Activated T-cell treated with anti-CD3 and anti-CD28 coated beads, Interleukin-2, amount 50 U/mL, for 1 hour (primary cell): ENCODE data around the gene ATP5ME.
"Not testable (repeated sequence)": the region's sequence is repeated elsewhere in the genome, so short reads cannot be mapped to it uniquely, and the experiment has no call there.

Source experiments
- DNase-seq: peaks from one replicate; pipeline ENCODE4 v3.0.0-alpha.2; 2020

ATP5ME gene, protein sequence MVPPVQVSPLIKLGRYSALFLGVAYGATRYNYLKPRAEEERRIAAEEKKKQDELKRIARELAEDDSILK

DNA sequence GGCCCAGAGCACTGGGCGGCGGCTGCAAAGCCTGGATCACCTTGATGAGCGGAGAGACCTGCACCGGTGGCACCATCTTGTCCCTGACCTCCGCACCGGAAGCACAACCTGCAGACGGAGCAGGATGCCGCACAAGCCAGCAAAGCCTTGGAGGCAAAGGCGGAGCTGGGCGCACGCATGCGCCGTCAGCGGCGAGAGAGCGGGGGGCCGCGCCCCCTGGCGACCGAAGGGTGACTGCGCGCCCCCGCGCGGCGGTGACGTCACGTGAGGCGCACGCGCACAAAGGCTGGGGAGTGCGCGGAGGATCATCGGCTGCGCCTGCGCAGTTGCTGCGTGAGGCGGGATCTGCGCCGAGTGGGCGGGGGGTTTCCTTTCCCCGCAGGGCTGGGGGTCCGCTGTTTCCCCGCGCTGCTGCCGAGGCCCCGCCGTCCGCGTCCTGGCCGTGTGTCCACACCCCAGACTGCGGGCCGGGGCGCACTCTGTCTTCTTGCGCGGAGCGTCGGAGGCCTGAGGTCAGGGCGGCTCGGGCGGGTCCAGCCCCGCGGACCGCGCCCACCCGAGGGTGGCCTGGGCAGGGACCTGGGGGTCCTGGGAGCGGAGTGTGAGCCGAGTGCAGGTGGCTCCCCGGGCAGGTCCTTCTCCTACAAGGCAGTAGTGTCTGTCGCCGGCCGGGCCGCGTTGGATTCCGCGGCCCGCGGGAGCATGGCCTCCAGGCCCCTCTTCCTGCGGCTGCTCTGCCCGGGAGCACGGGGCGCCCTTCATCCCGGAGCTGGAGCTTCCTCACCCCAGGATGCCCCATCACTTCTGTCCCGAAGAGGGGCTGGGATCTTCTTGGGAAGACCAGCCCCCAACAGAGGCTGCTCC lies at the start of gene ATP5ME, which contains the start of gene MYL5:
Gene ATP5ME, minus strand, starts transcription at position 105 of the 864 bp plus-strand sequence. Its CDS starts 29 bp downstream, at position 76.
Gene MYL5, plus strand, starts transcription at position 371 of the 864 bp plus-strand sequence. CDS start 3,485 bp downstream, outside the sequence.
- DNase-seq = peak; percentile 100

DNA sequence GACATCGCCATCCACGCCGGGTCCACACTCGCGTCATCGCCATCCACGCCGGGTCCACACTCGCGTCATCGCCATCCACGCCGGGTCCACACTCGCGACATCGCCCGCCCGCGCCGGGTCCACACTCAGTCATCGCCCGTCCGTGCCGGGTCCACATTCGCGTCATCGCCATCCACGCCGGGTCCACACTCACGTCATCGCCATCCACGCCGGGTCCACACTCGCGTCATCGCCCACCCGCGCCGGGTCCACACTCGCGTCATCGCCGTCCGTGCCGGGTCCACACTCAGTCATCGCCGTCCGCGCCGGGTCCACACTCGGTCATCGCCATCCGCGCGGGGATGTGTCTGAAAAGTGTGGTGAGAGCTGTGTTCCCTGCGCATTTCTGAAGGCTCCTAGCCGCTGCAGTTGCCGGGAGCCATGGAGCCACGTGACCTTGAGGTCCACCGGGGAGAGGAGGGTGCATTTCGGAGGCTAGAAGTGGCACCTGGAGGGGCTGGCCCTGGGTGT lies 48.8 kb upstream of the ATP5ME start:
- DNase-seq = no peak

DNA sequence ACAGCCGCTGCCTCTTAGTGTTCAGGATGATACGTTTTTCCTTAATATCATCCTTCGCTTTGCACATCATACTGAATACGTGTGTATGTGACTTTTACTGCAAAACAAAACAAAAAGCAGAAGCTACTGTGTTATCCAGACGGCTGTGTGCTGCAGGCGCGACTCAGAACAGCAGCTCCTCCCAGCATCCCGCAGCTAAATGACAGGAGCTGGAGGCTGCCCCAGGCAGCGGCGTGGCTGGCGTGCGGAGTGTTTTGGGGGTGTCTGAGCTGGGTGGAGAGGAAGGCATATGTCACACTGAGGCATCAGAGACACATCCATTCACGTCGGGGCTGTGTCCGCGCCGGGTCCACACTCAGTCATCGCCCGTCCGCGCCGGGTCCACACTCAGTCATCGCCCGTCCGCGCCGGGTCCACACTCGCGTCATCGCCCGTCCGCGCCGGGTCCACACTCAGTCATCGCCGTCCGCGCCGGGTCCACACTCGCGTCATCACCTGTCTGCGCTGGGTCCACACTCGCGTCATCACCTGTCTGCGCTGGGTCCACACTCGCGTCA lies 48.2 kb upstream of the ATP5ME start:
- no peak for DNase-seq

DNA sequence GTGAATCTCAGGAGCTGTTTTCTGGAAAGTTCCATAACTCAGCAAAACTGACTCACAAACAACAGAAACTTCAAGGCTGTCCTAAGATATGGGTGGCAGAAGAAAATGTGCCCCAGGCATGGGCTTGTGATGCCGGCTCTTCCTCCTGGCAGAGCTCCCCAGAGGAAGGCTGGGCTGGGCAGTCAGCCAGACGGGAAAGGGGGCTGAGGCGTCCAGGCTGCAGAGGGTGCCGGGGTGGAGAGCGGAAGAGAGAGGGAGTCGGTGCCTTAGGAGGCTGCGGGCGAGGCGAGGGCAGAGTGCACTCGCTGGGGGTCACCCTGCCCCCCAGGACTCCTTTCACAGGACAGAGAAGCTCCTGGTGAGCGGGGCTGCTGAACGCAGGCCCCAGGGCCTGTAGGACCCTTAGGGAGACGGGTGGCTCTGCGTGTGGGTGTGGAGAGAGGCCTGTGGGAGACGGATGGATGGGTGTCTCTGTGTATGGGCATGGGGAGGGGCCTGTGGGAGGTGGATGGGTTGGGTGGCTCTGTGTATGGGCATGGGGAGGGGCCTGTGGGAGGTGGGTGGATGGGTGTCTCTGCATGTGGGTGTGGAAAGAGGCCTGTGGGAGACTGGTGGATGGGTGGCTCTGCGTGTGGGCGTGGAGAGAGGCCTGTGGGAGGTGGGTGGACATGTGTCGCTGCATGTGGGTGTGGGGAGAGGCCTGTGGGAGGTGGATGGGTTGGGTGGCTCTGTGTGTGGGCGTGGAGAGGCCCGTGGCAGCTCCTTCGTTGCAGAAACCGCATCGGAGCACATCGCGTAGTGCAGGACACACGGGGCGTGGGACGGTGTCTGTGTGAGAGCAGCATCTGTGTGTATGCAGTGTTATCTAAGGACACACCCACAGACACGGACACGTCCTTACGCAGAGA lies 47.4 kb upstream of the ATP5ME start:
- DNase-seq = no peak

DNA sequence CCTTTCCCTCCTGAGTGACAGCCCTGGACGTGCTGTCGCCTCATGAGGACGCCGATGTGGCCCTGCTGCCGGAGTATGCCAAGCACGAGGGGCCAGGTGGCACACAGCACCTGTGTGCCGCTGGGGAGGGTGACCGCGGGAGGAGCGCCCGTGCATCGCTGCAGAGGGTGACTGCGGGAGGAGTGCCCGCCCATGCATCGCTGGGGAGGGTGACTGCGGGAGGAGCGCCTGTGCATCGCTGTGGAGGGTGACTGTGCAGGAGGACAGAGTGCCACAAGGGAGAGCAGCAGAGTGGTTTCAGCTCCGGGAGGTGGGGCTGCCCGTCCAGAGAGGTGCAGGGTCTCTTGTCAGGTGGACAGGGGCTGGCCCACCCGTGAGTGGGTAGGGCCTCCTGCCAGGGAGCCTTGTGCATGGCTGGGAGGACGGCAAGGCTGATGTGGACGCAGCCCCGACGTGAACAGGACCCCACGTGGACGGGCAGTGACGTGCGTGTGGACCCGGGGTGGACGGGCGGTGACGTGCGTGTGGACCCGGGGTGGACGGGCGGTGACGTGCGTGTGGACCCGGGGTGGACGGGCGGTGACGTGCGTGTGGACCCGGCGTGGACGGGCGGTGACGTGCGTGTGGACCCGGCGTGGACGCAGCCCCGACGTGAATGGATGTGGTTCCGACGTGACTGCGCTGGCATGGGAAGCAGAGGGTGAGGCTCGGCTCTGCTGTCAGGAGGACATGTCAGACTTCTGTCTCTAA lies 46.2 kb upstream of the ATP5ME start:
- DNase-seq = no peak

DNA sequence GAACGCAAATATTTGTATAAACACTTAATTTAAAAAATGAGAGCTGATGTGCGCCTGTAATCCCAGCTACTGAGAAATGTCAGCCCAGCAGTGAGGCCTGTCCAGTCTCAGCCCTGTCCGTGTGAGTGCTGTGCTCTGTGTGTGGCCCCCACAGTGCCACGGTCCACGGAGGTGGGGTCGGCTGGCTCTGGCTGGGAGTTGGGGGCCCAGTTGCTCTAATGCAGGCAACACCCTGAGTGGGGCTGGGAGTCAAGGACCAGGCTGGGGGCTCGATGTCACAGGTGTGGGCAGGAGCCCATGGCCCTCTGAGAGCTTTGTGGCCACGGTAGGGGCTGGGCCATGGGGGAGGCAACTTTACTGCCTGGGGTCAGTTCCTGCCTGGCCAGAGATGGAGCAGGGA lies 44.4 kb upstream of the ATP5ME start:
- no peak for DNase-seq

DNA sequence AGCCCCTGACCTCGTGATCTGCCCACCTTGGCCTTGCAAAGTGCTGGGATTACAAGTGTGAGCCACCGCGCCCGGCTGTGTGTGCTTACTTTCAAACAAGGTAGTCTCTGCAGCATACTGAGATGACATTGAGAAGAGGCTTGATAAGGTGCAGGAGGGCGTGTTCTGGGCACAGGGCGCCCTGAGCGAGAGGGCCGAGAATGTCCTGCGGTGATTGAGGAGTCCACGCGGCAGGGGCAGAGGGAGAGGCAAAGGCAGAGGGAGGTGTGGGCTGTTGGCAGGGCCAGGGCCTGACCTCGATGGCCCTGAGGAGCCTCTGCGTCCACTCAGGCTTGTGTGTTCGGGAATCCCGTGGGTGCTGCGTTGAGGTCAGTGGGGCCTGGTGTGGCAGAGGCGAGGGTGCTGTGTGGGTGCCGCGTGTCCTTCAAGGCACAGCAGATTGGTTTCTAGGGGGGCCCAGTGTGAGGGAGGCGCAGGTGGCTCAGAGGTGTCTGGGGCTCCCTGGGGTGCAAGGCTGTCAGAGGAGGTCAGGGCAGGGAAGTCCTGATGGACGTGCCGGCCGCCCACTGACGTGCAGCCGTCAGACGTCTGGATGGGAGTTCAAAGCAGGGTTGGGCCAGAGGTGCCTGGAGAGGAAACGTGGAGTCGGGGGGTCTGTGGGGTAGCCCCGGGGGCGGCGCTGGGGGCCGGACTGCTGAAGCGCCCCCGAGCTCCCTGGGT lies 43.7 kb upstream of the ATP5ME start:
- no peak for DNase-seq

DNA sequence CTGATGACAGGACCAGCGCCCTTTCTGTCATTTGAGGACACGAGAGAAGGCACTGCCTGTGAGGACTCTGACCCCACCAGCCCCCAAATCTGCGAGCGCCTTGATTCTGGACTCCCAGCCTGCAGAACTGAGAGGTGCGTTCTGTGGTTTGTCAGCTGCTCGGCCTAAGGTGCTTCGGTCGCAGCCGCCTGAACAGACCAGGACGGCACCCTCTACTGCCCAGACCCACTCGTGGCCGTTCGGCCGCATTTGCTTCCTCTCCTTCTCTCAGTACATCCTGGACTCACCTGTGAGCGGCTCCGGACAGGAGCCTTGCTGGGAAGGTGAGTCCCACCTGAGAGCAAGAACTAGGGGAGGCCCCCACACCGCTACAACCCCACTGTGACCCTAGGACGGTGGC lies 40.0 kb upstream of the ATP5ME start:
- DNase-seq = no peak

DNA sequence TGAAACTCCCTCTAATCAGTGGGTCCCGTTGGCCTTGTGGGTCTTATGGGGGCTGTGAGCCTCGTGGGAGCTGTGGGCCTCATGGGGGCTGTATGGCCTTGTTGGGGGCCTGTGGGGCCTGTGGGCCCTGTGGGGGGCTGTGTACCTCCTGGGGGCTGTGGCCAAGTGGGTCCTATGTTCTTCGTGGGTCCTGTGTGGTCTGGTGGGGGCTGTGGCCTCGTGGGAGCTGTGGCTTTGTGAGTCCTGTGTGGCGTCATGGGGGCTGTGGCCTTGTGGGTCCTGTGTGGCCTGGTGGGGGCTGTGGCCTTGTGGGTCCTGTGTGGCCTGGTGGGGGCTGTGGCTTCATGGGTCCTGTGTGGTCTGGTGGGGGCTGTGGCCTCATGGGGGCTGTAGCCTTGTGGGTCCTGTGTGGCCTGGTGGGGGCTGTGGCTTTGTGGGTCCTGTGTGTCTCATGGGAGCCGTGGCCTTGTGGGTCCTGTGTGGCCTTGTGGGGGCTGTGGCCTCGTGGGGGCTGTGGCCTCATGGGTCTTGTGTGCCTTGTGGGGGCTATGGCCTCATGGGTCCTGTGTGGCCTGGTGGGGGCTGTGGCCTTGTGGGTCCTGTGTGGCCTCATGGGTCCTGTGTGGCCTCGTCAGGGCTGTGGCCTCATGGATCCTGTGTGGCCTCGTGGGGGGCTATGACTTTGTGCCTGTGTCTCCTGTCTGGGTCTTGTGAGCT lies 39.0 kb upstream of the ATP5ME start:
- DNase-seq = no peak

DNA sequence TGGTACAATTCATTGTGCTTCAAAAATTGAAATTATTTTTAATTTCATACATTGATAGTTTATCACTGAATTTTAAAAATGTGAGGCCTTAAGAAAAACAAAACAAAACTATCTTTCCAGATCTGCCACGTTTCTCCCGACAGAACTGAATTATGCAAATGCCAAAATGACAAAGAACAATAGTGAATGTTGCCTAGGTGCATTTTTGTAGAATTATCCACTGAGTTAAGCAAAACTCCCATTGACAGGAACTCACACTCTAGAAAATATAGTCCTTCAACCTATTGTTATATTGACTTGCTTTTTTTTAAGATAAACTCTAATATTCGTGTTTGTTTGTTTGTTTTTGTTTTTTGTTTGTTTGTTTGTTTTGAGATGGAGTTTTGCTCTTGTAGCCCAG lies 38.0 kb upstream of the ATP5ME start:
- DNase-seq = no peak

DNA sequence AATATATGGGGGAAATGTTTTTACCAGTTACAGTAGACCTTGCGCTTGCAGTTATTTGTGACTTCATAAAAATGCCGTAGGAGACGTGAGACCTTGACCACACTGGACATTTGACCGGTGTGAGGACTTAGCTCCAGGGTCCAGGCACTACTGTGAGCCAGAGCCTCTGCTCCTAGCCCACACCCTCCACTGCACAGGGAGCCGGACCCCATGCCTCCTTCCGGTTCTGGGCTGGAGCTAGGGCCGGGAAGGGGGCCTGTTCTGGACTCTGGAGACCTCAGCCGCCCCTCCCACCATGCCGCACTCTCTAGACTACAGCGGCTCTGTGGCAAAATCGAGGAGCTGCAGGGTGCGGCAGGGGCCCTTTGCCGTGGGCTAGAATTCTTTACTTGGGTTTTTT lies 36.8 kb upstream of the ATP5ME start:
- DNase-seq = no peak

DNA sequence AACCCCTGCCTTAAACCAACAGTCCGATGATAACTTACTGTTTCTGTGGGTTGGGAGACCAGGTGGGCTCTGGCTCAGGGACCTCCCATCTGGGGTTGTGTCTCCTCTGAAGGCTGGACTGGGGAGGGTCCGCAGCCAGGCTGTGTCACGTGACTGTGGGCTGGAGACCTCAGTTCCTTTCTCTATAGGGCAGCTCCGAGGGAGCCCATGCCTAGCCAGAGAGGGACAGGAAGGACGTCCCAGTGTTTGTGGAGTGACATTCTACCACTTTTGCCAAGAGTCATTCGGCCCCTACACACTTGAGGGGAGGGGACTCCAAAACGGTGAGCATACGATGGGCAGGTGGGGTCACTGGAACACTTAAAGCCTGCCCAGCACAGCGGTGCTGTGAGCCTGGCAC lies 36.0 kb upstream of the ATP5ME start:
- no peak for DNase-seq

DNA sequence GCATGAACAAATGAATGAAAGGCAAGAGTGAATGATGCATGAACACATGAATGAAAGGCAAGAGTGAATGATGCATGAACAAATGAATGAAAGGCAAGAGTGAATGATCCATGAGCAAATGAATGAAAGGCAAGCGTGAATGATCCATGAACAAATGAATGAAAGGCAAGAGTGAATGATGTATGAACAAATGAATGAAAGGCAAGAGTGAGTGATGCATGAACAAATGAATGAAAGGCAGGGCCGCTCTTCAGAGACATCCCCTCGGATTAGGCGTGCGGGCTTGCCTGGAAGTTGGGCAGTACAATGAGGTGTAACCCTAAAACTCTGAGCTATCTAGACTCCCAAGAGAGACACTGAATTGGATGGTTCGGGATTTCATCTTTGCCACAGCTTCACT lies 35.3 kb upstream of the ATP5ME start:
- no peak for DNase-seq

DNA sequence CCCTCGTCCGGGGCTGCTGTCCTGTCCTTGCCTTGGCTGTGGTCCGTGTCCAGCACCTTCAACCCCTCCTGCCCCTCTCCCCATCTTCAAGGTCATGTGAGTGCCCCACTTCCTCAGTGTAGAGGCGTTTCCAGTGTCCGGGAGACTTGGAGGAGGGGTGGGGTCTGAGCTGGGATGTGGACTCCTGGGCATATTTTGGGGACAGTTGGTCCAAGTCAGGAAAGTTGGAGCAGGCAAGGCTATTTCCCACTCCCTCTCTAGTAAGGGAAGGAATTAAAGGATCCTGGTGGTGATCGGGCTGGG lies 34.5 kb upstream of the ATP5ME start:
- no peak for DNase-seq

DNA sequence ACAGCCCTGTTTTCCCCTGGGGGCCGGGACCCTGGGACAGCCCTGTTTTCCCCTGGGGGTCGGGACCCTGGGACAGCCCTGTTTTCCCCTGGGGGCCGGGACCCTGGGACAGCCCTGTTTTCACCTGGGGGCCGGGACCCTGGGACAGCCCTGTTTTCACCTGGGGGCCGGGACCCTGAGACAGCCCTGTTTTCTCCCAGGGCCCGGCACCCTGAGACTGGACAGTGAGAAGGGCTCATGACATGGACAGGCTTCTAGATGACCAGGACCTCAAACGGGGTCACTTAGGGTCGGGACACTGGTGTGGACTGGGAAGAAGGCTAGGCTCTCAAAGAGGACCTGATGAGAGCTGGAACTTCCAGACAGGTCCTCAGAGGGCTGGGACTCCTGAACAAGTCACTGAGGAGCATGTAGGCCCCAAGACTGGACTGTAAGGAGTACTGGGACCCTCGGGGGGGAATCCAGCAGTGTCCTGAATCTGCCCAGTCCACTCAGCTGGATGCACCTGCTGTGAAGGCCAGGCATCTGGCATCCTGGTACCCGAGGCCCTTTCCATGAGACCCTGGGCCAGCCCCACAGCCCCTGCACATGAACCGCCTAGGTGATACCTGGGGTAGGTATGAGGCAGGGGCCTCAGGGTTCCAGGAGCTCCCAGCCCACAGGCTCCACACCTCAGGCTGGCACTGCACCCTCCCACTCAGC lies 34.0 kb upstream of the ATP5ME start:
- no peak for DNase-seq

DNA sequence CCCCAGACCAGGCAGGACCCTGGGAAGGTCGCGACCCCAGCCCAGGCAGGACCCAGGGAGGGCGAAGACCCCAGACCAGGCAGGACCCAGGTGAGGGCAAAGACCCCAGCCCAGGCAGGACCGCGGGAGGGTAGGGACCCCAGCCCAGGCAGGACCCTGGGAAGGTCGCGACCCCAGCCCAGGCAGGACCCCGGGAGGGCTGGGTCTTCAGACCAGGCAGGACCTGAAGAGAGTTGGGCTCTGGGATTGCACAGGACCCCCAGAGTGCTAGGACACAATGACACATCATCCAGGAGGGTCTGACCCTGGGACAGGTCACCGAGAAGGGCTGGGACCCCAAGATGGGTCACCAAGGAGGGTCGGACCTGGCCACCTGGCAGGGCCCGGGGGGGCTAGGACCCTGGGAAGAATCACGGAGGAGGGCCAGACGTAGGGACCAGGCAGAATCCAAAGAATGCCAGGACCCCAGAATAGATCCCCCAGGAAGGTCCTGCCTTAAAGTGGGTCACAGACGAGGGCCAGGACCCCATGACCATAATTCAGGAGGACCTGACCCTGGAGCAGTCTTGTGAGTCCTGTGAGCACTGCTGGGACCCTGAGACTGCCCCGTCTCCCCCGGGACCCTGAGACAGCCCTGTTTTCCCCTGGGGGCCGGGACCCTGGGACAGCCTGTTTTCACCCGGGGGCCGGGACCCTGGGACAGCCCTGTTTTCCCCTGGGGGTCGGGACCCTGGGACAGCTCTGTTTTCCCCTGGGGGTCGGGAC lies 32.9 kb upstream of the ATP5ME start:
- no peak for DNase-seq

DNA sequence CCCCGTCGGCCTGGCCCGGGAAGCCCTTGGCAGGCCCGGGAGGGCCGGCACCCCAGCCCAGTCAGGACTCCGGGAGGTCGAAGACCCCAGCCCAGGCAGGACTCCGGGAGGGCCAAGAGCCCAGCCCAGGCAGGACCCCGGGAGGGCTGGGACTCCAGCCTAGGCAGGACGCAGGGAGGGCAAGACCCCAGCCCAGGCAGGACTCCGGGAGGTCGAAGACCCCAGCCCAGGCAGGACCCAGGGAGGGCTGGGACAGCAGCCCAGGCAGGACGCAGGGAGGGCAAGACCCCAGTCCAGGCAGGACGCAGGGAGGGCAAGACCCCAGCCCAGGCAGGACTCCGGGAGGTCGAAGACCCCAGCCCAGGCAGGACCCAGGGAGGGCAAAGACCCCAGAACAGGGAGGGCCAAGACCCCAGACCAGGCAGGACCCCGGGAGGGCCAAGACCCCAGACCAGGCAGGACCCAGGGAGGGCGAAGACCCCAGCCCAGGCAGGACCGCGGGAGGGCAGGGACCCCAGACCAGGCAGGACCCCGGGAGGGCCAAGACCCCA lies 32.1 kb upstream of the ATP5ME start:
- not testable (repeated sequence) for DNase-seq

DNA sequence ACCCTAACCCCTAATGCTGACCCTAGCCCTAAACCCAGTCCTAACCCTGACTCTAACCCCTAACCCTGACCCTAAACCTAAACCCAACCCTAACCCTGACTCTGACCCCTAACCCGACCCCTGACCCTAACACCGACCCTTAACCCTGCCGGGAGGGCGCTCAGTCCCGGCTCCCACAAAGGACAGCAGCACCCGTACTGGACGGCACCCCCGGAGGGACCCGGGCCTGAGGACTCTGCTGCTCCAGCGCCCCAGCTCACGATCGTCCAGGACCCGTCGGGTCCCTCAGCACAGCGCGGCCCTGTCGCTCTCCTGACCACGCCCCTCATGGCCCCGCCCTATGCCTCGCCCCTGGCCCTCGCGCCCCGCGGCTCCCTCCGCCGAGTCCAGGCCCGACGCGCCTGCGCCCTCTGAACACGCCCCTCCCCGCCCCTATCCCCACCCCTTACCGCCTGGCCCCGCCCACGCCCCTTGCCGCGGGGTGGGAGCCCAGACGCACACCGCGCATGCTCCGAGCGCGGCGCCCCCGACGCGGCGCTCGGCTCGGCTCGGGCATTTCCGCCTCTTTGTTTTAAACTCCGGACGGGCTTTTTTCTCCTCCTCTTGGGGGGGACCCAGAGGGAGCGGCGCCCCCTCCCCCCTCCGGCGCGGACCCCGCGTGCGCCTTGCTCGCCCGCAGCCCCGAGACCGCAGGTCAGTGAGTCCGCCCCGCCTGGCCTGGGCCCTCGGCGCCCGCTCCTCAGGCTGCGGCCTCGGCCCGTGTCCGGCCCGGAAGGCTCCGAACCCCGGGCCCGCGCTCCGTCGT lies 31.4 kb upstream of the ATP5ME start, which contains the start of gene PCGF3:
Gene PCGF3, plus strand, starts transcription at position 555 of the 805 bp plus-strand sequence. CDS start 27,849 bp downstream, outside the sequence.
- peak; percentile 97 for DNase-seq
